ENCODE results near the gene FGD4.

GRCh38 chr12:32353540-32353939 is 45.8 kb upstream of the FGD4 start:
- TF ChIP-seq CTCF (IDR thresholded peaks at IDR 0.05) (no peak), POLR2A (IDR thresholded peaks at IDR 0.05) (no peak)

Measured in body of pancreas (tissue), 4 donors.